HL-60 (cell line): ENCODE data around the gene NKD1.

Source experiments
- DNase-seq, 2 experiments: peaks; one replicate each; pipeline ENCODE4 v3.0.0-alpha.2; 2010 to 2020; ENCODE audit warnings: low read depth in 1 of 2, low spot score in 1 of 2
- H3K27ac ChIP-seq: fragments of 250-450 bp; sonication (Bioruptor Pico); replicated peaks from 2 replicates; pipeline ENCODE4 v1.5.1; 2020; ENCODE audit warnings: mild to moderate bottlenecking, moderate library complexity
- H3K27me3 ChIP-seq: fragments of 250-450 bp; sonication (Bioruptor Pico); 2 replicates; pipeline ENCODE4 v1.5.1; 2021; ENCODE audit warnings: mild to moderate bottlenecking, moderate library complexity; ENCODE audit not compliant: insufficient read depth, poor library complexity, severe bottlenecking
- H3K4me3 ChIP-seq: replicated peaks from 2 replicates; pipeline ENCODE4 v1.5.1; 2011; ENCODE audit warnings: mild to moderate bottlenecking, control low read depth, low read length; ENCODE audit not compliant: insufficient read depth
- GABPA ChIP-seq: IDR thresholded peaks from 2 replicates; pipeline ENCODE4 v1.6.1; 2012; ENCODE audit warnings: low read depth
- POLR2AphosphoS5 ChIP-seq: IDR thresholded peaks from 2 replicates; pipeline ENCODE4 v1.6.1; 2012; ENCODE audit warnings: low read depth
- SPI1 ChIP-seq: IDR thresholded peaks from 2 replicates; pipeline ENCODE4 v1.6.1; 2012; ENCODE audit warnings: low read depth, mild to moderate bottlenecking, borderline replicate concordance
- TF ChIP-seq, protein P1 (sequence below): IDR thresholded peaks from one replicate; pipeline ENCODE4 v1.5.1; 2011; ENCODE audit warnings: low read length, control low read depth, inconsistent platforms; ENCODE audit not compliant: insufficient read depth
- TF ChIP-seq, protein P2 (sequence below): IDR thresholded peaks from 2 replicates; pipeline ENCODE4 v1.6.1; 2012; ENCODE audit warnings: low read depth; ENCODE audit not compliant: insufficient replicate concordance

Gene NKD1

DNA sequence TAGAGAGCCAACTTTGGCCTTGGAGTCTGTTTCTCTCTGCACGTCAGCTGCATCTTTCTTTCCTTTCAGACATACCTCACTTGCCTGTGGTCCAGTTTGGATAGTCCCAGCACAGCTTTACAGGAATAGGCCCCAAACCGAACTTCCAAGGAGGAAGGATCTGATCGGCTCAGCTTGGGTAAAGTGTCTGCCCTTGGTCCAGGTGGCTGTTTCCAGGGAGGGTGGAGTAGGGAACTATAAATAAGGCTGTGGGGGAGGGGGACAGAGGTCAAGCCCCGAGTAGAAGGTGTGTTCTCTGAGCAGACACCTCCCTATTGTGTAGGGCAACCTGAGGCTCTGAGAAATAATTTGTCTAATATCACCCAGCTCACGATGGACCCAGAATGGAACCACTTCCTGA is 29.2 kb upstream of the NKD1 start:
- no peak for DNase-seq
- TF ChIP-seq, protein P1, sequence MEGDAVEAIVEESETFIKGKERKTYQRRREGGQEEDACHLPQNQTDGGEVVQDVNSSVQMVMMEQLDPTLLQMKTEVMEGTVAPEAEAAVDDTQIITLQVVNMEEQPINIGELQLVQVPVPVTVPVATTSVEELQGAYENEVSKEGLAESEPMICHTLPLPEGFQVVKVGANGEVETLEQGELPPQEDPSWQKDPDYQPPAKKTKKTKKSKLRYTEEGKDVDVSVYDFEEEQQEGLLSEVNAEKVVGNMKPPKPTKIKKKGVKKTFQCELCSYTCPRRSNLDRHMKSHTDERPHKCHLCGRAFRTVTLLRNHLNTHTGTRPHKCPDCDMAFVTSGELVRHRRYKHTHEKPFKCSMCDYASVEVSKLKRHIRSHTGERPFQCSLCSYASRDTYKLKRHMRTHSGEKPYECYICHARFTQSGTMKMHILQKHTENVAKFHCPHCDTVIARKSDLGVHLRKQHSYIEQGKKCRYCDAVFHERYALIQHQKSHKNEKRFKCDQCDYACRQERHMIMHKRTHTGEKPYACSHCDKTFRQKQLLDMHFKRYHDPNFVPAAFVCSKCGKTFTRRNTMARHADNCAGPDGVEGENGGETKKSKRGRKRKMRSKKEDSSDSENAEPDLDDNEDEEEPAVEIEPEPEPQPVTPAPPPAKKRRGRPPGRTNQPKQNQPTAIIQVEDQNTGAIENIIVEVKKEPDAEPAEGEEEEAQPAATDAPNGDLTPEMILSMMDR, result no peak
- no peak for TF ChIP-seq SPI1
- no peak for TF ChIP-seq POLR2AphosphoS5
- no peak for TF ChIP-seq GABPA
- TF ChIP-seq, protein P2, sequence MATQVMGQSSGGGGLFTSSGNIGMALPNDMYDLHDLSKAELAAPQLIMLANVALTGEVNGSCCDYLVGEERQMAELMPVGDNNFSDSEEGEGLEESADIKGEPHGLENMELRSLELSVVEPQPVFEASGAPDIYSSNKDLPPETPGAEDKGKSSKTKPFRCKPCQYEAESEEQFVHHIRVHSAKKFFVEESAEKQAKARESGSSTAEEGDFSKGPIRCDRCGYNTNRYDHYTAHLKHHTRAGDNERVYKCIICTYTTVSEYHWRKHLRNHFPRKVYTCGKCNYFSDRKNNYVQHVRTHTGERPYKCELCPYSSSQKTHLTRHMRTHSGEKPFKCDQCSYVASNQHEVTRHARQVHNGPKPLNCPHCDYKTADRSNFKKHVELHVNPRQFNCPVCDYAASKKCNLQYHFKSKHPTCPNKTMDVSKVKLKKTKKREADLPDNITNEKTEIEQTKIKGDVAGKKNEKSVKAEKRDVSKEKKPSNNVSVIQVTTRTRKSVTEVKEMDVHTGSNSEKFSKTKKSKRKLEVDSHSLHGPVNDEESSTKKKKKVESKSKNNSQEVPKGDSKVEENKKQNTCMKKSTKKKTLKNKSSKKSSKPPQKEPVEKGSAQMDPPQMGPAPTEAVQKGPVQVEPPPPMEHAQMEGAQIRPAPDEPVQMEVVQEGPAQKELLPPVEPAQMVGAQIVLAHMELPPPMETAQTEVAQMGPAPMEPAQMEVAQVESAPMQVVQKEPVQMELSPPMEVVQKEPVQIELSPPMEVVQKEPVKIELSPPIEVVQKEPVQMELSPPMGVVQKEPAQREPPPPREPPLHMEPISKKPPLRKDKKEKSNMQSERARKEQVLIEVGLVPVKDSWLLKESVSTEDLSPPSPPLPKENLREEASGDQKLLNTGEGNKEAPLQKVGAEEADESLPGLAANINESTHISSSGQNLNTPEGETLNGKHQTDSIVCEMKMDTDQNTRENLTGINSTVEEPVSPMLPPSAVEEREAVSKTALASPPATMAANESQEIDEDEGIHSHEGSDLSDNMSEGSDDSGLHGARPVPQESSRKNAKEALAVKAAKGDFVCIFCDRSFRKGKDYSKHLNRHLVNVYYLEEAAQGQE, result no peak

DNA sequence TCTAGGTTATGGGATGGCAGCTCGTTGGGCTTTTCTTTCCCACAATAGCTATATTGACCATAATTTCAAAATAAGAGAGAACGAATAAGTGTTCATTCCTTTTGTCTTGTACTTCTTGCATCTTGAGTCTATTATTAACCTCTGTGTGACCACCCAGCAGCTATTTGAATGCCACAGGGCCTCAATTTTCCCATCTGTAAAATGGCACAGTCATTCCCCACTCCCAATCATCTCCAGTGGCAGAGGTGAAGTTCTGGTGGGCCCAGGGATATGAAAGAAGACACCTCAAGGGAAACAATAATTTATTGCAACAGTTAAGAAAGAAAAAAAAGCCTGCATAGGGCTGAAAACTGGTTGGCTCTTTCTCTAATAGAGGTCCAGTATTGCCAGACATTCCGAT is 28.6 kb upstream of the NKD1 start:
- no peak for DNase-seq
- peaks cover 4% of the 10 kb centered on the region for H3K27me3 ChIP-seq
- no peak overlapping the region for H3K4me3 ChIP-seq
- TF ChIP-seq, protein P2, result no peak
- TF ChIP-seq SPI1 (no peak), POLR2AphosphoS5 (no peak), GABPA (no peak)
- TF ChIP-seq, protein P1, result no peak
- H3K27ac ChIP-seq, result no peak overlapping the region

More for the DNA sequence above, 29.2 kb upstream of the NKD1 start:
- peaks cover 4% of the 10 kb centered on the region for H3K27me3 ChIP-seq
- H3K4me3 ChIP-seq, result no peak overlapping the region
- H3K27ac ChIP-seq, result no peak overlapping the region

DNA sequence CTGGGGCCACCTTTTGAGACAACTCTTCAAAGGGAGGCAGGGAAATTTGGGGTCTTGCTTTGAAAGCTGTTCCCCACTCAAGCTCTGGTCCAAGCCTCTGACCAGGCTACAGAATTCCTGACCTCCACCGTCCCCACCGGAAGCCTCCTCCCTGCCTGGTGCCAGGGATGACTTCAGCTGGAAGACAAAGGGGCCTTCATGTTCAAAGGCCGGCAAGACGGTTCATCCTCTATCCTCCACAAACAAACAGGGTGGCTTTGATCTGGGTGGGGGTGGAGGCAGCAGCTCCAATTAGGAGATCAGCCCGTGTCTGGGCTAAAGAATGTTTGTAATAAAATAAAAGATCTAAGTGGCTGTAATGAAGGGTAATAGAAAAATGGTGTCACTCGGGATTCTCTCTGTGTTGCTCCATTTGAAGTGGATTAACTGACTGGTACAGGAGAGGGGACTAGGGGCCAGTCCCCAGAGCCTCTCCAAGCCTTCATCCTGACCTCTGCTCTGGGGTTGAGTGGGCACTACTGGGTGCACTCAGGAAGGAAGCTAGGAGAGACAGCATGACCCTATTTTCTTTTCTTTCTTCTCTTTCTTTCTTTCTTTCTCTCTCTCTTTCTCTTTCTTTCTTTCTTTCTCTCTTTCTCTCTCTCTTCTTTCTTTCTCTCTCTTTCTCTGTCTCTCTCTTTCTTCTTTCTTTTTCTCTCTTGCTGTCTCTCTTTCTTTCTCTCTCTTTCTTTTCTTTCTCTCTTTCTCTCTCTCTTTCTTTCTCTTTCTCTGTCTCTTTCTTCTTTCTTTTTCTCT is 27.5 kb upstream of the NKD1 start:
- DNase-seq, result no peak
- TF ChIP-seq, protein P1, result no peak
- TF ChIP-seq POLR2AphosphoS5 (no peak), SPI1 (no peak), GABPA (no peak)
- TF ChIP-seq, protein P2, result no peak
- H3K27me3 ChIP-seq, result peaks cover 4% of the 10 kb centered on the region
- no peak overlapping the region for H3K27ac ChIP-seq
- no peak overlapping the region for H3K4me3 ChIP-seq
